WI38 (cell line): ENCODE measurements around the gene SYNM.

Experiments used
- H3K4me3 ChIP-seq: 2 replicates; pipeline ENCODE4 v1.5.1; 2011; ENCODE audit warnings: low read depth, mild to moderate bottlenecking, control low read depth, low read length
- CTCF ChIP-seq: IDR thresholded peaks from 2 replicates; pipeline ENCODE4 v1.5.1; 2012; ENCODE audit warnings: low read depth, mild to moderate bottlenecking, control low read depth, low read length

The SYNM gene

GRCh38 chr15:99165956-99166689 is 61.2 kb downstream of the SYNM start:
- TF ChIP-seq CTCF: no peak
- H3K4me3 ChIP-seq: no peak overlapping the region

- no peak overlapping the region for H3K4me3 ChIP-seq
- TF ChIP-seq CTCF: no peak
These were observed 62.3 kb downstream of the SYNM start for GRCh38 chr15:99167201-99167600.

- TF ChIP-seq CTCF: no peak
- no peak overlapping the region for H3K4me3 ChIP-seq
These were observed 62.8 kb downstream of the SYNM start for GRCh38 chr15:99167640-99168039.

GRCh38 chr15:99168601-99169580 is 64.0 kb downstream of the SYNM start:
- no peak overlapping the region for H3K4me3 ChIP-seq
- no peak for TF ChIP-seq CTCF

- H3K4me3 ChIP-seq: no peak overlapping the region
- no peak for TF ChIP-seq CTCF
These were observed 65.0 kb downstream of the SYNM start for GRCh38 chr15:99169769-99170311.

- no peak overlapping the region for H3K4me3 ChIP-seq
- TF ChIP-seq CTCF: no peak
These were observed 65.7 kb downstream of the SYNM start for GRCh38 chr15:99170476-99171065.
